Activated B cell treated with CpG ODN at 0.5 μM for 24 hours (primary cell): ENCODE measurements around the gene INSL6. TPM values are rescaled to one million over a fixed set of nuclear protein-coding genes. Genes with fewer than 3 reads are reported as not detected.
"Not testable (repeated sequence)": the region's sequence is repeated elsewhere in the genome, so short reads cannot be mapped to it uniquely, and the experiment has no call there.

Experiments
- ATAC-seq: fragments of 200-7000 bp; cut with Tn5 transposase; one replicate; pipeline ENCODE4 v1.10.0; 2021; ENCODE audit warnings: low read depth, mild to moderate bottlenecking, moderate library complexity
- CTCF ChIA-PET: fragments of 350-600 bp; sonication (Branson Sonifier 250); formaldehyde crosslinking; loops from one replicate; lab custom pipeline; 2021; ENCODE audit warnings: antibody characterized with exemption; lab: Charles Lee
- POLR2A ChIA-PET: fragments of 350-600 bp; sonication (Branson Sonifier 250); formaldehyde crosslinking; loops from one replicate; lab custom pipeline; 2021; ENCODE audit warnings: antibody characterized with exemption; lab: Charles Lee
- DNase-seq: peaks from one replicate; pipeline ENCODE4 v3.0.0; 2022
- H3K27ac Mint-ChIP-seq: one replicate; pipeline ENCODE4 v1.8.0; 2020; ENCODE audit warnings: mixed read lengths
- H3K27me3 Mint-ChIP-seq: one replicate; pipeline ENCODE4 v1.8.0; 2021; ENCODE audit warnings: mixed read lengths
- H3K36me3 Mint-ChIP-seq: one replicate; pipeline ENCODE4 v1.8.0; 2021; ENCODE audit warnings: low read depth, mixed read lengths
- H3K4me1 Mint-ChIP-seq: one replicate; pipeline ENCODE4 v1.8.0; 2021; ENCODE audit warnings: mixed read lengths
- H3K4me3 Mint-ChIP-seq: one replicate; pipeline ENCODE4 v1.8.0; 2020; ENCODE audit warnings: mild to moderate bottlenecking, mixed read lengths
- H3K9me3 Mint-ChIP-seq: one replicate; pipeline ENCODE4 v1.8.0; 2020; ENCODE audit warnings: mixed read lengths
- CTCF ChIP-seq: fragments of 200-600 bp; IDR thresholded peaks from one replicate; pipeline ENCODE4 v1.8.0; 2022; ENCODE audit warnings: antibody characterized with exemption, mild to moderate bottlenecking
- intact Hi-C: fragments of 100-400 bp; cut with micrococcal nuclease; formaldehyde crosslinking; loops from one replicate; pipeline ENCODE4 v1.15.1; 2024
- total RNA-seq: library from RNA; stranded (reverse); gene quantifications from 2 replicates; pipeline ENCODE4 v1.2.3, GENCODE V29; 2022

Gene INSL6
- total RNA-seq, 1 donor from 2014 or later: not detected

DNA sequence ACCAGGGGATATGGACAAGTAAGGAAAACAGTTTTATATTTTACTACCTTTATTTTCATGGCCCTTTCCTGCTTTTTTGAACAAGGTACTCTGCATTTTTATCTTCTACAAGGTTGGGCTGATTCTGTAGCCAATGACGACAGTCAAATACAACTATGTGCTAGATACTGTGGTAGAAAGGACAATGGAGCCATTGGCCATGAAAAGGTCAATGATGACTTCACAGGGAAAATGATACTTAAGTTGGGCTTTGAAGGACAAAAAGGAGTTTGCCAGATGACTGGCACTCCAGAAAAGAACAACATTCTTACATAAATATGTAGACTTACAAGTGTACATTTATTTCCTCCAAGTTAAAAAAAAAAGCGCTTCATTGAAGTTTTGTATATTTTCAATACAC lies 663 bp downstream of the INSL6 start:
- Mint-ChIP-seq H3K27ac (no peak overlapping the region), H3K9me3 (peaks cover 5% of the 10 kb centered on the region), H3K4me3 (no peak overlapping the region), H3K4me1 (peaks cover 12% of the 10 kb centered on the region), H3K27me3 (no peaks in the 10 kb centered on the region), H3K36me3 (no peaks in the 10 kb centered on the region)
- TF ChIP-seq CTCF: no peak
- intact Hi-C loops: loop anchor here (5.0 to 10.0 kb wide), 2 partner anchors 703 to 870 kb away; no protein-coding TSS in a partner anchor
- ChIA-PET POLR2A (no interaction called here), CTCF (interaction anchor here (0.6 to 5.2 kb wide), 6 partner anchors 10 to 415 kb away, joined by 3 to 81 read pairs (median 9); partner anchors contain the start of gene CD274)
- ATAC-seq: no peak
- DNase-seq: no peak

DNA sequence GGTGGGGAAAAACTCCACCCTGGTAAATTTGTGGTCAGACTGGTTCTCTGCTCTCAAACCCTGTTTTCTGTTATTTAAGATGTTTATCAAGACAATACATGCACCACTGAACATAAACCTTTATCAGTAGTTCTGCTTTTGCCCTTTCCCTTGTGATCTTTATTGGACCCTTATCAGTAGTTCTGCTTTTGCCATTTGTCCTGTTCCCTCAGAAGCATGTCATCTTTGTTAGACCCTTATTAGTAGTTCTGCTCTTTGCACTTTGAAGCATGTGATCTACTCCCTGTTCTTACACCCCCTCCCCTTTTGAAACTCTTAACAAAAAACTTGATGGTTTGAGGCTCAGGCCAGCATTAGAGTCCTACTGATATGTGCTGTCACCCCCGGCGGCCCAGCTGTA lies 4.8 kb downstream of the INSL6 start:
- H3K4me1 Mint-ChIP-seq, H3K27me3 Mint-ChIP-seq, POLR2A ChIA-PET, DNase-seq, H3K36me3 Mint-ChIP-seq, ATAC-seq, H3K27ac Mint-ChIP-seq, H3K4me3 Mint-ChIP-seq: not testable (repeated sequence)
- intact Hi-C loops: loop anchor here (10.0 kb wide), 1 partner anchor 874 kb away; no protein-coding TSS in a partner anchor
- peaks cover 11% of the 10 kb centered on the region for H3K9me3 Mint-ChIP-seq
- CTCF ChIA-PET: interaction anchor here (1.3 kb wide), 1 partner anchor 420 kb away, joined by 3 read pairs; no protein-coding TSS in a partner anchor

GRCh38 chr9:5178126-5178805 lies 7.2 kb downstream of the INSL6 start:
- no peak for DNase-seq

GRCh38 chr9:5146241-5146640 lies 39.2 kb downstream of the INSL6 start:
- Mint-ChIP-seq H3K27ac (no peak overlapping the region), H3K27me3 (no peaks in the 10 kb centered on the region), H3K4me1 (no peaks in the 10 kb centered on the region), H3K9me3 (peaks cover 26% of the 10 kb centered on the region), H3K4me3 (no peak overlapping the region), H3K36me3 (peaks cover 68% of the 10 kb centered on the region)
- no peak for TF ChIP-seq CTCF
- intact Hi-C loops: no loop called here
- POLR2A ChIA-PET: no interaction called here
- DNase-seq (no peak), ATAC-seq (no peak)
- CTCF ChIA-PET: no interaction called here

More at GRCh38 chr9:5178126-5178805, 7.2 kb downstream of the INSL6 start:
- Mint-ChIP-seq H3K27me3 (no peaks in the 10 kb centered on the region), H3K4me3 (no peak overlapping the region), H3K9me3 (peaks cover 11% of the 10 kb centered on the region), H3K4me1 (peaks cover 1% of the 10 kb centered on the region), H3K27ac (no peak overlapping the region), H3K36me3 (peaks cover 2% of the 10 kb centered on the region)
- no peak for ATAC-seq
- no peak for TF ChIP-seq CTCF
- ChIA-PET CTCF (no interaction called here), POLR2A (no interaction called here)
- intact Hi-C loops: no loop called here

- ATAC-seq: no peak
- H3K9me3 Mint-ChIP-seq: peaks cover 20% of the 10 kb centered on the region
- peaks cover 59% of the 10 kb centered on the region for H3K36me3 Mint-ChIP-seq
- ChIA-PET CTCF (no interaction called here), POLR2A (no interaction called here)
- H3K27me3 Mint-ChIP-seq: no peaks in the 10 kb centered on the region
- no peak for TF ChIP-seq CTCF
- no peak overlapping the region for H3K4me3 Mint-ChIP-seq
- DNase-seq: no peak
- intact Hi-C loops: no loop called here
- no peak overlapping the region for H3K27ac Mint-ChIP-seq
- H3K4me1 Mint-ChIP-seq: no peaks in the 10 kb centered on the region
Measured at GRCh38 chr9:5144217-5144616, 41.2 kb downstream of the INSL6 start.
